Epidermal melanocyte (primary cell): ENCODE measurements around the gene ADAMTS17.

ENCODE experiments used
- DNase-seq: peaks from one replicate; pipeline ENCODE4 v3.0.0; 2011; ENCODE audit warnings: low spot score; ENCODE audit not compliant: insufficient read length

Gene ADAMTS17

DNA sequence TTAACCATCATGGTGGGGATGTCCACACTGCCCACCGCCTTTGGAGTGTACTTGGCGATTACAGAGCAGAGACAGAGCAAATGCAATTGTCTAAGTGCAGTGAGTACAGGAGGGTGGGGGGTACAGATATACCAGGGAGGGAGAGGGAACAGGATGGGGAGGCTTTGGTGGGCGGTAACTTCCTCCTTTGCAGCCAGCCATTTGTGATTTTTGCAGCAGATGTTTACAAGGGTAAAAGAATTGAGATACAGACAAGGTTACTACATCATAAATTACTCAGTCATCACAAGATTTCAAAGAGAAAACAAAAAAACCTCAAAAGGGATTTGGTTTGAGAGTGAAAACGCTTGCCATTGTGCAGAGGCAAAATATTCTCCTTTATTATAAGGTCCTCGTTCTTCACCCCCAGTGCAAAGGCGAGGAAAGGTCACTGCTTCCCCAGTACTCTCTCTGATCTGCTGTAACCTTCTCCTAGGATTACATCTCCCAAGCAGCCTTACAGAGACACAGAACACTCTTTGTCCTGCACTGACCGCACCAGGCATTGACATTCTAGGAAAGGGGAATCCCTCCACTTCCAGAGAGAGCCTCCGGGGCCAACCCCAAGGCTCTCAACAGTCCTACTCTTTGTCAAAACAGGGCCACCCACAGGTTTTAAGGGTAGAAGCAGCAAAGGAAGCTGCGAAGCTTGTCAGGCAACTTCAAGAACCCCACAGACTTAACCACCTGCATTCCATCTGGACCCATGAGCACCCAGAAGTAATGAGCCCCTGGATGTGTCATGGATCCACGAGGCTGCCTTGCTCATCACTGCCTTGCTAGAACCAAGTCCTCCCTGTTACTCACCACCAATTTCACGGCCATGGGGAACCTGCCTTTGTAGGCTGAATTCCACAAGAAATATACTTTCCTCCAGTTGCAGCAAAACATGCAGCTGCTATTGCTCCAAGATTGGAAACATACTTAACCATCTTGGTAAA, 117.3 kb downstream of the ADAMTS17 start:
- peak; percentile 77 for DNase-seq

DNA sequence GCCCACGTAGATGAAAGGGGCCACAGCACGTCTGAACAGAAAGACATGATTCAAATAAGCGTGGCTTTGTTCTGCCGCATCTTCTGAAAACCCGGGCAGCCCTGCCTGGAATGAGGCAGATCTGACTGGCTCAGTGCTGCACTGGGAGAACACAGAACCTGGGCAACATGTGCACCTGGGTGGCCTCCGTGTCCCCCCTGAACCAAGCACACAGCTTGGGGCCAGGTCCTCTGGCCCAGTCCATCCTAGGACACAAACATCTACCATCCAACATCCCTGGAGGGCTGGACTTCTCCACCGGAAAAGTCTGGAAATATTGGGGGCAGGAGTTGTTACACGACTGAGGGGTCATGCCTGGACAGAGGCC, 119.4 kb downstream of the ADAMTS17 start:
- no peak for DNase-seq

DNA sequence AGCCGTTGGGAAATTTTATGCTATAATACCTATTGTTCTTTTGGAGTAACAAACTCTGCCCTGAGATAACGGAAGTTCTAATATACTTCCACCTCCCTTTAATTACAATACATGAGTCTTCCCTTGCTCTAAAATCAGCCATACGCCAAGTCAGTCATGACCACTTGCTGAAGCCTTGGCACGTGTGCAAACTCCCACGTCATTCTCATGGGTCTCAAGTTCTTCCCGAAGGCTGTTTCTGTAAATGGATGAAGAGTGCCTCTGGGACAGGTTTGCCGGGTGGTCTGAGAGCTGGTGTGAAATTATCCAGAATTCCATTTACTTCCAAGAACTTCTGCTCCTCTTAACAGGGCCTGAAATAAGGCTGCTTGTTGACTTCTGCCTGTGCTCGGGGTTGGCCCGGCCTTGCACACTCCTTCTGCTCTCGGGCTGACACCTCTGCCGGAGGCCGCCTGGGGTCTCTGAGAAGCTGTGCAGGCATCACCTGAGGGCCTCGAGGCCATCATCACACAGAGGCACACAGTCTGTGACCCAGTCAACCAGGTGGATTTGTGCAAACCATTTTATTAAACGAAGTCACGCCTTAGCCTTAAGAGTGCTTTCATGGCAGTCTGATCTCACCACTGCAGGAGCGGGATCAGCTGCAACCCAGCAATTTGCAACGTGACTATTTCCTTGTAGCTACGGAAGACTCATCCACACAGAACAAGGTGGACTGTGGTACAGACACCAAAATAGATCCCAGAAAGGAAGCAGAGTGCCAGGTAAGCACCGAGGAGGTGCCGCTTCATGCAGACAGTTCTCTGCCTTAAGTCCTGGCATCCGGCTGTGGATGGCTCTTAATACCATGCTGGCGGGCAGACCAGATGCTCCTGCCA, 120.1 kb downstream of the ADAMTS17 start:
- no peak for DNase-seq

DNA sequence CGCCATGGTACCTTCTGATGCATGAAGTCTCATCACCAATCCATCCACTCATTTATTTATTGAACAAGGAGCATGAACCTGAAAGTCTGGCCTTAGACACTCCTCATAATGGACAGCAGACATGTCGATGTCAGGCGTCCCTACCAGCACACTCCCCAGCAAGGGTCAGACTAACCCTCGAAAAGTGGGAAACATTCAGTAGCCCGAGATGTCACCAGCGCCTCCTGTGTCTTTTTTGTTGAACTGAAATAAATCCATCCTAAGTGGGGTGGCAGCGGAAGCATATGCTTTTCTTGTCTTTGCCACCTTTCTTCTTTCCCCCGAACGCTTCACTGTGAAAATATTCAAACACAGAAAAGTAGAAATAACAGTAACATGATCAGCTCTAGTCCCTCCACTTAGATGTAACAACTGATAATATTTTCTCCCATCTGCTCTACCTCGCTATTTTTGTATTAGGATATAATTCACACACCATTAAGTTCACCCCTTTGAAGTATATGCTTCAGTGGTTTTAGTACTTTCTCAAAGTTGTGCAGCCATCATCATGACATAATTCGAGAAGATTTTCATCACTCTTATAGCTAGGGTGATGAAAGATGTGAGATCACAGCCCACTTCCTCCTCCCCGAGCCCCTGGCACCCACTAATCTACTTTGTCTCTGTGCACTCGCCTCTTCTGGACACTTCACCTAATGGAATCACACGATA, 121.6 kb downstream of the ADAMTS17 start:
- DNase-seq = no peak

DNA sequence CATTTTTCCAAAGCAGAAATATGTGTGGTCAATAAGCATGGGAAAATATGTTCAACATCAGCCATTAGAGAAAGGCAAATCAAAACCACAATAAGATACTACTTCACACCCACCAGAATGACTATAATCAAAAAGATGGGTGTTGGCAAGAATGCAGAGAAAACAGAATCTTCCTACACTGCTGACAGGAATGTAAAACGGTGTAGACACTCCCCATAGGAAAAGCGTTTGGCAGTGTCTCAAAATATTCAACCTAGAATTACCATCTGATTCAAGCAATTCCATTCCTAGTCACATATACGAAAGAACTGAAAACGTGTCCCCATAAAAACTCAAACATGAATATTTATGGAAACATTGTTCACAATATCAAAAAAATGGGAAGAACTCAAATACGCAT, 123.3 kb downstream of the ADAMTS17 start:
- DNase-seq = no peak

DNA sequence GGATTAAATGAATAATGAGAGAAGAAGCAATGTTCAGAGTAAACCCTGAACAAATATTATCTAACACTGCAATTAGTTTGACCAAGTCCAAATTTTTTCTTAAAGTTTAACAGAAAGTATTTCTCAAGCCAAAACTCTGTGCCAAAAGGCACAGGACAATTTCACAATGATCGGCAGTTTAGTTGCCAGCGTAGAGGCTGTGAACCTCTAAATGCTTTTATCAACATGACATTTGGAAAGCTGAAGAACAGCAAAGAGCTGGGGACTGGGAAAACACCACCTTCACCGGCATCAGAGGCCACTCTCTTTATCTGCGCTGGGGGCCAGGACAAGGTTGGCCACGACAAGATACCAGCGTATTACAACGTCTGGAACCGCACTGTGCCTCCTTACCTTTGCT, 125.6 kb downstream of the ADAMTS17 start:
- DNase-seq = no peak

DNA sequence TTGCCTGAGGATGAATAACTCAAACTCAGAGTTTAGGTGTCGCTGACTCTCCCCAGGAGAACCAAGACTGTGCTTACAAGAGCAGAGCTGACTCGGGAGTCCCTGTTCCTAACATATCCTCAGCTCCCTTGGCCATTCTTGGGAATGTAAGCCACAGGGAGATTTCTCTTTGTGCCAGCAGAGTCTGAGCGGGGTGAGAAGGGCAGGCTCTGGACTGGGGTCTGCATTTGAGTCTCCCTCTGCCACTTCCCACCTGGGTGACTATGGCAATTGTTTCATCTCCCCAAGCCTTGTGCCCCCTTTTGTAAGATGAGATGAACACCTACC, 126.0 kb downstream of the ADAMTS17 start:
- DNase-seq = no peak

DNA sequence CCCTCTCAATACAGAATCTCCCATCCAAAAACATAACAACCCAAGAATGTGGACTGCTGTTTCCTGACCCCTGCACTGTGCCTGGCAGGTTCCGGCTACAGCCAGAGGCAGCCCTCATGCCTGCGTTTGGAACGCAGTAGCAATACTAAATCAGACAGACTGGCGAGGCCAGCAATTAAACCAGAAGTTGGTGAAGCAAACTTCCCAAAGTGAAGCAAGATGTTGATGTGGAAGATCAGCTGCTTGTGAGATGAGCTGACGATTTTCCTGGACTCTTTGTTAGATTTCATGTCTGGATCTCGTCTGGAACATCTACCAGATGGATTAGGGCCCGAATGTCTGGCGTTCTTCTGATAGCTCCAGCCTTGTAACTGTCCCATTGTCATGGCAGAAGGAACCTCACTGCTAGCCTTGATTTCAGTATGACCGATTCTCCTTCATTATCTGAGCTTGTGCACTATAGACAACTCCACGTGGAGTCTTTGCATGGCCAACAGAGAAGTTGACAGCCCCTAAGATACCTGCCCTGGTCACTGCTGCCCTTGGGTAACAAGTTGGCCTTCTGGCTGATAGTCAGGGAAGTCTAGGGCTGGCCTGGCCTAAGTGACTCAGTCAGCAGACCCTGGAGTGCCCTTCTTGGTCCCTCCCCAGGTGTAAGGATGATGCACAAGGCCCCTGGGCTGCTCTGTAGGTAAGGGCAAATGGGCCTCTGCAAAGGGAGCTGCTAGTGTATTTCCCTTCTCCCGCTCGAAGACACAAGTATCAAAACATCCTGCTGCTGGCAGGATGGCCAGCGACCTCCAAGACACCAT, 126.5 kb downstream of the ADAMTS17 start:
- no peak for DNase-seq

DNA sequence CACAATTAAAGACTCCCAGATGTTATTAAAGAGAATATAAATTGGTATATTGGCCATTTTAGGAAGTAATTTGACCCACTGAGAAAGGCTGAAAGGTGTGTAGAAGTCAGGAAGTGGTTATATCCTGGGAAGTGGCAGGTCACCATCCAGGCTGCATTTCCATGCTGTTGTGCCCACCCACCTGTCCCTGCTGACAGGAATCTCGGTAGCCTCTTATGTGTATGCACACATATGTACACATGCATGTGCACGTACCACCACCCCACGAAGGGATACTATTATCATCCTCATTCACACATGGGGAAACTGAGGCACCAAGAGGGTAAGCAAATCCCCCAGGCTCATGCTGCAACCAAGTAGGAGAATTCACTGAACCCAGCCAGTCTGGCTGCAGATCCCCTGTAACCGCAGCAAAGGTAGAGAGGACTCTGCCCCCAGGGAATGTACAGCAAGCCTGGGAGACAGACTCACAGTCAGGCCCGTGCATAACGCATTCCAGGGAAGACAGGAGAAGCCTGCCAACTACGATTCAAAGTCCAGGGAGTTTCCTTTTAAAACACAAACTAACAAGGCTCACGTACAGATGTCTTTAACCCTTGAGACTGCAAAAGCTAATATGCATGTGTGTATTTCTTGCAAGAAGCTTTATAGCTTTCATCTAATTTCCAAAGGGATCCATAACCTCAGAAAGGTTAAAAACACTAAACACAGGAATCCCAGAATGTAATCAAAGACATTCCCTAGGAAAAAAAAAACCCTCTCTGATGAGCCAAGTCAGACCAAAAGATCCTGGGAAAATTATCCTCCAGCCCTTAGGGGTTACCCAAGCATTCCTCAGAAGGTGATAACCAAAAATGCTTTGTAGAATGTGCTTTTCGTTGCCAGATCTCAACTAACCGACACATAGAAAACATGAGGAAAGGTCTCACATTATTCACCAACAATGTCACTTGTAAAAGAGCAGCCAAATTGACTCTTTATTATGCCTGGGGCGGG, 129.6 kb downstream of the ADAMTS17 start:
- DNase-seq = no peak

DNA sequence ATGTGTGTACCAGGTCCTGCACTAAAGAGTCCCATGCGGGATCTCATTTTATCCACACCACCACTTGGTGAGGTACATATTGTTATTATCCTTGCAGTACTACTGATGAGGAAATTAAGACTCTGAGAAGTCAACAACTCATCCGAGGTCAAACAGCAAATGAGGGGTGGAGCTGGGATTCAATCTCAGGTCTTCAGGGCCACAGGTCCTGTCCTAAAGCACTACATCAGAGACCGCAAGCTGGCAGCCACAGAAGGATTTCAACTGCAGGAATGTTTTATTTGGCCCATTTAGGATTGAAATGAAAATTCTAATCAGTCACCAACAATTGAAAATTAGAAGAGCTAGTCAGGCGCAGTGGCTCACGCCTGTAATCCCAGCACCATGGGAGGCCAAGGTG, 131.4 kb downstream of the ADAMTS17 start:
- DNase-seq = no peak

DNA sequence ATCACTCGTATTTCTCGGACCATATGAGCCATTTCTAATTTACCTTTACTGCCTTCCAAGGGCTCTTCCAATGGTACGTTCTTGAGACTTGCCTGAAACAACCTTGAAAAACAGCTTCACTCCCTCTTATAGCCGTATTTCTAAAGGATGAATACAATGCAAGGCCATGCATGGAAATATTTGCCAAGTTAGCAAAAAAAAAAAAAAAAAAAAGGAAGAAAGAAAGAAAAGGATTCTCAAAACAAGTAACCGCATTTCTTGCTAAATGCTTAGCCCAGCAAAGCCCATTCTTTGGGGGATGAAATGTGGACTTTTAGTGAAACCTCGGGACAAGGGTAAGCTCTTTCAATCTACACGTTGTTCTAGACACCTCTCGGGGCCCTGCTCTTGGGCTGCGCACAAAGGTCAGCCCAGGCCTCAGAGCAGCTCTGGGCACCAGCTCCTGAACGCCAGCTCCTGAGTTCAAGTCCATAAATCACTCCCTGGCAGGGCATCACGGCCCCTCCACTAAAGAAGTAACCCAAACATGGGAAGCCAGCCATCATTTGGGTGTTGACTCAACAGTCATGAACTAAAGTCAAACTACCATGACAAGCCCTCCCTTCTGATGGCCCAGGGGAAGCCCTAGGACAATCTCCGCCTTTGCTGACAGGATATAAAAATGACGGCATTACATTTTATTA, 132.7 kb downstream of the ADAMTS17 start:
- no peak for DNase-seq

DNA sequence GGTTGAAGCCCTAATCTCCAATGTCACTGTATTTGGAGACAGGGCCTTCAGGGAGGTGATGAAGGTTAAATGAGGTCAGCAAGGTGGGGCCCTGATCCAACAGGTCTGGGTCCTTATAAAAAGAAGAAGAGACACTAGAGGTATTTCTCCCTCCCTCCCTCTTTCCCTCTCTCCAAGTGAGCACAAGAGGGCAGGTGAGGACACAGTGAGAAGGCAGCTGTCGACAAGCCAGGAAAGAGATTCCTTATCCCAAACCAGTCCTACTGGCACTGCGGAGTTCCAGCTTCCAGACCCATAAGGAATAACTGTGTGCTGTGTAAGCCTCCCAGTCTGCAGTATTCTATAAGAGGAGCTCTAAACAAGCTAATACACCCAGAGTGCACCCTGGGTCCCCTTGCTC, 134.7 kb downstream of the ADAMTS17 start:
- no peak for DNase-seq

DNA sequence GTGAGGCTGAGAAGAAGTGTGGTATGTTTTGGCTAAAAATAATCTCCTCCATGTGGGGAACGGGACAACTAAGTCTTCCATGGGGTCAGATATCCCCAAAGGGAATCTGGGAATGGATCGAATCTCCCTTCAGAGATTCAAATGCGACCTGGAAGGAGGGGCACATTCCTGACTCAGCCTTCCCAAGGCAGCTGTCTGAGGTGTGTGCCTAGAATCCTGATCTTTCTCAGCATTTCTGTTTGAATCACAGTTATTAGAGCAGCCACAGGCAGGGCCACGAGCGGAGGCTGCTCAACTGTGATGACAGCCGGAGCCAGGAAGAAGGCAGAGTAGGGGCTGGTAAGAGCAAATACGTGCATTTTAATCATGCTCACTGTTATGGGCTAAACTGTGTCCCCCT, 135.1 kb downstream of the ADAMTS17 start:
- DNase-seq = no peak

DNA sequence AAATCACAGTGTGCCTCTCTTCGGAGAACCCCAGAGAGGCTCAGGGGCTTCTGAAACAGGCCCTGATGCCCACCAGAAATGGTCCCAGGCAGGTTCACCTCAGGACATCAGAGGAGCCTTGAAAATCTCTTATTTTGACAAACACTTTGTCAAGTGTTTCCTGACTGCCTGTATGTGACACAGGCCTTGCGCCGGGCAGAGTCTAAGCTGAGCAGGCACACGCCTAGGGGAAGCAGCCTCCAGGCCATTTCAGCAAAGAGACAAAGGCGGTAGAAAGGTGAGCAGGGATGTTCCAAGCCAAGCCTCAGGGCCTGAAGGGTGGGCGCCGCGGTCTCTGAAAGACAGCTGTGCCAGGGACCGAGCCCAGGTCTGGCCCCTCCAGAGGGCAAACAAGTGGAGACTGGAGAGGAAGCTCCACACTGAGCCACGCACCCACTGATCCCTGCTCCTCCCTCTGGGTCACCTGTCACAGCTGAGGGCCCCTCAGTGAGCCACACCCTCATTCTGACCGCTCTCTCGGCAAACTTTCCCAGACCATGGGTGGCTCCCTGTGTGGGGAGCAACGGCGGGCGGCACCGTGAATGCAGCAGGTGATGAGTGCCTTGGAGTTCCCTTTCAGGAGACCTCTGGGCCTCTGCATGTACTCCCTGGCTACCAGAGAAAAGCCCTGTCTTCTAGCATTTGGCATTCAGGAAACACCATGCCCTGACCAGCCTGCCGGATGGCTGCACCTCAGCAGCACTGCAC, 136.1 kb downstream of the ADAMTS17 start:
- no peak for DNase-seq

DNA sequence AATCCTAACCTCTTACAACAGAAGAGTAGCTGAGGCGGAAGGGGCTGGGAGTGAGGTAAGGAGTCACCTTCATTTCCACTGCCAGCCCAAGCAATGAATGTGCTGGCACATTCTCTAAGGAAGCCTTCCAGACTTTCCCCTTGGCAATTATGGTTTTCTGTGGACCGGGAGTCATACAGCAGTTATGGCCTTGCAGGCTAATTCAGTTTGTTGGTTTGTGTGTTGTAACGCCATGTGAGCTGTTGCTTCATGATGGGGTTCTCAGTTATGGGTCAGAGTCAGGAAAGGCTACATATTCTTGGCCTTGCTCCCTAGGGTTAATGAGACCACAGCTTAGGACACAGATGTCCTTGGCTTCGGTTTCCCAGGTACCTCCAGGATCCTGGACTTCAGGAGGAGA, 137.0 kb downstream of the ADAMTS17 start:
- DNase-seq = no peak

DNA sequence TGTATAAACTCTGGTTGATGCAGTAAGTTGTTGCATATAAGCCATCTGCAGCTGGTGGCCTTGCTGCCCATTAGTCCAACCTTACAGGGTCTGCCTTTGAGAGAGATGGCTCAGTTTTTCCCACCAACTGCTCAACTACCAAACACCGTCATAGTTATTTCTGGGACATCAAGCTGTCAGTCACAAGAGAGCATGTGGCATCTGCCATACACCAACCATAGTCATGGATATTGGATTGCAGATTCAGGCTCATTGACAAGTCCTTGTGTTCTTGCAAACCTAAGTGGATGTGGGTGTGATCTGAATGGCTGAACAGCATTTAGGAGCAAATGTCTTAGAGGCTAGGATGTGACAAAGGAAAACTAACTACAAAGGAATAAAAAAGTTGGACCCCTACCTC, 137.6 kb downstream of the ADAMTS17 start:
- DNase-seq = no peak

DNA sequence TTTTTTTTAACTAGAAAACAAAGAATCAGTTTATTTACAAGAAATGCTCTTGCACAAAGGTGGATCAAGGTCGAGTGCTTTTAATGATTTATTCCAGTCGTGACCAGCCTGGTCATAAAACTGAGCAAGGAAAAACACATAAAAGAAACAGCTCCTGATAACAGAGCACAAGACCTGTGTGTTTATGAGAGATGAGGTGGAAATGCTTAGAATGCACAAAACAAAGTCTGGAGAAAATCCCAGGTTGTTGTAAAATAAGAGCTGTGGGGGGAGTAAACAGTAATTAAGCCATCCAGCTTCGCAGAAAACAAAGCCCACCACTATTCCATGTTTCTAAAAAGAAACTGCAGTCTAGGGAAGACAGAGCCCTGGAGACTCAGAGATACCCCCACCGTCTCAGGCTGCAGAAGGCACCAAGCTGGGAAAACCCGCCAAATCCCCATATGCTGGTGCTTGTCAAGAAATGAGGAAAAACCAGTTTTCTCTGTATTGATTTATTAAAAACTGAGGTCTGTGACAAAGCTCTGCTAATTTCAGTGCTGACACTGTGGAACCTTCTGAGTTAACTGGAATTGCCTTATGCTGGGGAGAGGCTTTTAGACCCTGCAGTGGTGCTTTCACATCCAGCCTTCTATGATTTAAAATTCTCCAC, 139.3 kb downstream of the ADAMTS17 start:
- DNase-seq = no peak
